Ishikawa (cell line): ENCODE results near the gene RAPGEF5.

ENCODE experiments used
- CEBPB ChIP-seq: IDR thresholded peaks from 2 replicates; pipeline ENCODE4 v1.6.1; 2012
- CREB1 ChIP-seq: IDR thresholded peaks from 2 replicates; pipeline ENCODE4 v1.6.1; 2012; ENCODE audit warnings: low read depth
- EGR1 ChIP-seq: IDR thresholded peaks from 2 replicates; pipeline ENCODE4 v1.6.1; 2012
- EP300 ChIP-seq: IDR thresholded peaks from 2 replicates; pipeline ENCODE4 v1.6.1; 2012; ENCODE audit warnings: borderline replicate concordance
- FOXM1 ChIP-seq: IDR thresholded peaks from 2 replicates; pipeline ENCODE4 v1.6.1; 2012; ENCODE audit warnings: low read depth, borderline replicate concordance
- NFIC ChIP-seq: IDR thresholded peaks from 2 replicates; pipeline ENCODE4 v1.6.1; 2012
- RAD21 ChIP-seq: IDR thresholded peaks from 2 replicates; pipeline ENCODE4 v1.6.1; 2012; ENCODE audit warnings: low read depth
- TAF1 ChIP-seq: IDR thresholded peaks from 2 replicates; pipeline ENCODE4 v1.6.1; 2012; ENCODE audit warnings: low read depth, mild to moderate bottlenecking
- TCF12 ChIP-seq: IDR thresholded peaks from 2 replicates; pipeline ENCODE4 v1.6.1; 2012; ENCODE audit warnings: low read depth
- TEAD4 ChIP-seq: IDR thresholded peaks from 2 replicates; pipeline ENCODE4 v1.6.1; 2012
- YY1 ChIP-seq: IDR thresholded peaks from 2 replicates; pipeline ENCODE4 v1.6.1; 2012; ENCODE audit warnings: low read depth
- ZBTB7A ChIP-seq: IDR thresholded peaks from 2 replicates; pipeline ENCODE4 v1.6.1; 2012; ENCODE audit warnings: low read depth
- TF ChIP-seq, protein P1 (sequence below): IDR thresholded peaks from 2 replicates; pipeline ENCODE4 v1.6.1; 2012
- TF ChIP-seq, protein P2 (sequence below): IDR thresholded peaks from 2 replicates; pipeline ENCODE4 v1.6.1; 2012; ENCODE audit warnings: low read depth, mild to moderate bottlenecking
- TF ChIP-seq, protein P3 (sequence below): IDR thresholded peaks from 2 replicates; pipeline ENCODE4 v1.6.1; 2012

RAPGEF5 gene

DNA sequence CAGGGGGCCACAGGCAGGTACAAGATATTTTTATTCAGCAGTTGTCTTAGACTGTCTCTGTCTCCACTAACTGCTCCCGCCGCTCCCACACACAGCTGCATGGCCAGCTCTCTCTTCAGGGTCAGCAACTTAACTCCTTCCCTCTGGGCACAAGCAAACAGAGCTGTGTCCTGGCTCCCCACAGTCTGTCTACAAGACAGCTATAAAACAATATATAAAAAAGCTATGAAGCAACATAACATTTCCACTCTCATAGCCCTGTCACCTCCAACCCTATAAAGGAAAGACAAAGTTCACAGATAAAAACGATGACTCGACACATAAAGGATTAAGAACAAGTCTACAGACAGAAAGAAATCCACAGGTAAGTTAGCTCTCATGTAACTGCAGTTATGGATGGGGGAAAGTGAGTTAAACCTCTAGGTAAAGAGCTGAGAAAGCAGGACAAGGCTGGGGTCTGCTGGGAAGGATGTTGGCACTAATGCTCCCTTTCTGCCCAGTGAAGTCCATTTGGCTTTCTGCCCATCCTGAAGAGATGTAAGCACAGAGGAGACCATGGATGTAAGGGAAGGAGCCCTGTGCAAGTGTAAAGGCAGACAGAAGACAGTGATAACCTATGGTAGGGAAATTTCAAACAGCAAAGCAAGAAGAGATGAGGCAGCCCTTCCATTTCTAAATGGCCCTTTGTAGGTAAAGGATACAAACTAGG lies 27.0 kb downstream of the RAPGEF5 start:
- TF ChIP-seq, protein P1, sequence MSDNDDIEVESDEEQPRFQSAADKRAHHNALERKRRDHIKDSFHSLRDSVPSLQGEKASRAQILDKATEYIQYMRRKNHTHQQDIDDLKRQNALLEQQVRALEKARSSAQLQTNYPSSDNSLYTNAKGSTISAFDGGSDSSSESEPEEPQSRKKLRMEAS: no peak
- no peak for TF ChIP-seq RAD21
- TF ChIP-seq CREB1: no peak
- TF ChIP-seq, protein P2, sequence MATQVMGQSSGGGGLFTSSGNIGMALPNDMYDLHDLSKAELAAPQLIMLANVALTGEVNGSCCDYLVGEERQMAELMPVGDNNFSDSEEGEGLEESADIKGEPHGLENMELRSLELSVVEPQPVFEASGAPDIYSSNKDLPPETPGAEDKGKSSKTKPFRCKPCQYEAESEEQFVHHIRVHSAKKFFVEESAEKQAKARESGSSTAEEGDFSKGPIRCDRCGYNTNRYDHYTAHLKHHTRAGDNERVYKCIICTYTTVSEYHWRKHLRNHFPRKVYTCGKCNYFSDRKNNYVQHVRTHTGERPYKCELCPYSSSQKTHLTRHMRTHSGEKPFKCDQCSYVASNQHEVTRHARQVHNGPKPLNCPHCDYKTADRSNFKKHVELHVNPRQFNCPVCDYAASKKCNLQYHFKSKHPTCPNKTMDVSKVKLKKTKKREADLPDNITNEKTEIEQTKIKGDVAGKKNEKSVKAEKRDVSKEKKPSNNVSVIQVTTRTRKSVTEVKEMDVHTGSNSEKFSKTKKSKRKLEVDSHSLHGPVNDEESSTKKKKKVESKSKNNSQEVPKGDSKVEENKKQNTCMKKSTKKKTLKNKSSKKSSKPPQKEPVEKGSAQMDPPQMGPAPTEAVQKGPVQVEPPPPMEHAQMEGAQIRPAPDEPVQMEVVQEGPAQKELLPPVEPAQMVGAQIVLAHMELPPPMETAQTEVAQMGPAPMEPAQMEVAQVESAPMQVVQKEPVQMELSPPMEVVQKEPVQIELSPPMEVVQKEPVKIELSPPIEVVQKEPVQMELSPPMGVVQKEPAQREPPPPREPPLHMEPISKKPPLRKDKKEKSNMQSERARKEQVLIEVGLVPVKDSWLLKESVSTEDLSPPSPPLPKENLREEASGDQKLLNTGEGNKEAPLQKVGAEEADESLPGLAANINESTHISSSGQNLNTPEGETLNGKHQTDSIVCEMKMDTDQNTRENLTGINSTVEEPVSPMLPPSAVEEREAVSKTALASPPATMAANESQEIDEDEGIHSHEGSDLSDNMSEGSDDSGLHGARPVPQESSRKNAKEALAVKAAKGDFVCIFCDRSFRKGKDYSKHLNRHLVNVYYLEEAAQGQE: no peak
- no peak for TF ChIP-seq TEAD4
- no peak for TF ChIP-seq YY1
- TF ChIP-seq CEBPB: no peak
- TF ChIP-seq, protein P3, sequence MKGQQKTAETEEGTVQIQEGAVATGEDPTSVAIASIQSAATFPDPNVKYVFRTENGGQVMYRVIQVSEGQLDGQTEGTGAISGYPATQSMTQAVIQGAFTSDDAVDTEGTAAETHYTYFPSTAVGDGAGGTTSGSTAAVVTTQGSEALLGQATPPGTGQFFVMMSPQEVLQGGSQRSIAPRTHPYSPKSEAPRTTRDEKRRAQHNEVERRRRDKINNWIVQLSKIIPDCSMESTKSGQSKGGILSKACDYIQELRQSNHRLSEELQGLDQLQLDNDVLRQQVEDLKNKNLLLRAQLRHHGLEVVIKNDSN: no peak
- TF ChIP-seq NFIC: no peak
- TF ChIP-seq TCF12: no peak

DNA sequence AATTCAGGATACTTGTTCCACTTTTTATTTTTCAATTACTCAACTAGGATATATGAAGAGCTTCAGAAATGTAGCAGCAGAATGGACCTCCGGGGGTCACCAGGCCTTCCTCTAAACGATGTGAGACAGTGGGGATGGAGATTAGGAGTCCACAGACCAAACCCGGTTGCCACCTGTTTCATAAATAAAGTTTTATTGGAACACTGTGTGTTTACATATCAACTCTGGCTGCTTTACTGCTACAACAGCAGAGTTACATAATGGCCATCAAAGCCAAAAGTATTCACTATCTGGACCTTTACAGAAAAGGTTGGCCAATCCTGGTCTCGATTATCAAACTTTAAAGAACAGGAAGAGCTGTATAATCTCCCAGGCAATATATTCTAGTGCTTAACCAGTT lies 30.8 kb downstream of the RAPGEF5 start:
- TF ChIP-seq, protein P3: no peak
- TF ChIP-seq EP300: no peak
- no peak for TF ChIP-seq TCF12

DNA sequence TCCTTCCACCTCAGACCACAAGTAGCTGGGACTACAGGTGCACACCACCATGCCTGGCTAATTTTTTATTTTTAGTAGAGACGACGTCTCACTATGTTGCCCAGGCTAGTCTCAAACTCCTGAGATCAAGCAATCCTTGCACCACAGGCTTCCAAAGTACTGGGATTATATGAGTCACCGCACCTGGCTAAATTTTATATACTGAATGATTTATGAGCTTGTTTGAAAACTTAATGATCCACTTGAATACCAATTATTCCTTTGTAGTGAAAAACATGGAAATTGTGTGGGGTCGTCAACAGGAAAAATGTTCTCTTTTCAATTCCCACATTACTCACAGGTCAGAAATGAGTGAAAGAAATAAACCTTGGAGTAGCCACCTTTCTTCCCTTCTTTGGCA lies 31.3 kb downstream of the RAPGEF5 start:
- TF ChIP-seq TCF12 (no peak), NFIC (no peak), EP300 (no peak), TEAD4 (no peak), EGR1 (no peak), YY1 (no peak), TAF1 (no peak), ZBTB7A (no peak), CREB1 (no peak), FOXM1 (no peak), RAD21 (no peak), CEBPB (no peak)
- TF ChIP-seq, protein P2: no peak
- TF ChIP-seq, protein P3: no peak
- TF ChIP-seq, protein P1: no peak

DNA sequence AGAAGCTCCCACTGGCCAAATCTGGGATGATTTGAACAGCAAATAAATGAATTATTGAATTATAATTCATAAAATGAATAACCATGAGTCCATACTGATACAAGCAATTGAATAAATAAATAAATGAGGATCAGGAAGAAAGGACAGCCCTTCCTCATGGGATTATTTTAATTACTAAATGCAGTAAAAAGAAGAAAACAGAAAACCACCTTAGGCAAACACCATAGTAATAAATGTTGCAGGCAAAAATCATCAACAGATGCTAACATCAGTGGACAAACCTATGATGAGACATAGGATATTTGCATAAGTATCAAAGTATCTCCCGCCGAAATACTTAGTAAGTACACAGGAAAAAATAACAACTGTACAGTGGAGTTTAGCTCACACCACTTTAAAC lies 33.2 kb downstream of the RAPGEF5 start:
- TF ChIP-seq, protein P2: no peak
- no peak for TF ChIP-seq EP300
- TF ChIP-seq TEAD4: no peak
- TF ChIP-seq FOXM1: no peak
- TF ChIP-seq YY1: no peak
- TF ChIP-seq RAD21: no peak
- TF ChIP-seq CREB1: no peak
- no peak for TF ChIP-seq CEBPB
- TF ChIP-seq, protein P3: no peak
- no peak for TF ChIP-seq NFIC
- TF ChIP-seq TAF1: no peak
- no peak for TF ChIP-seq EGR1
- no peak for TF ChIP-seq ZBTB7A
